ENCODE results near the gene C1R.

GRCh38 chr12:7075518-7075917 is 16.7 kb downstream of the C1R start:
- no peak for TF ChIP-seq CTCF (IDR thresholded peaks at IDR 0.05)
- TF ChIP-seq POLR2A (IDR thresholded peaks at IDR 0.05): no peak

Data from heart left ventricle (tissue), 13 donors.